ENCODE data around the gene ACOXL.

DNA sequence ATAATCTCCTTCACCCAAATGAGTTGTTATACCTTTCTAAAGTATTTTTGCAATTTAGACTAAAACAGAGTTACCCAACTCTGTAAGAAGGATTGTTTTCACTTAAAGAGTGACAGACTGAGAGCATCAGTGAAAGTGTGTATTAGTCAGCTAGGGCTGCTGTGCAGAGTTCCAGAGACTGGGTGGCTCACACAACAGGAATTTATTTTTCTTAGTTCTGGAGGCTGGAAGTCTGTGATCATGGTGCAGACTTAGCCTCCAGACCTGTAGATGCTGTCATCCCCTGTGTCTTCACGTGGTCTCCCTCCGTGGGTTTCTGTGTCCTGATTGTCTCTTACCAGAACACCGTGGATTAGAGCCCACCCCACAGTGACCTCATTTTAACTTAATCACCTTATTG is 428.4 kb downstream of the ACOXL start:
- TF ChIP-seq CTCF (IDR thresholded peaks at IDR 0.05) (no peak), POLR2A (IDR thresholded peaks at IDR 0.05) (no peak), EP300 (IDR thresholded peaks at IDR 0.05) (no peak)

All from ovary (tissue), 3 donors.